ENCODE measurements around the gene TREM2.
"Not testable (repeated sequence)": the region's sequence is repeated elsewhere in the genome, so short reads cannot be mapped to it uniquely, and the experiment has no call there.

TREM2 gene

GRCh38 chr6:41162687-41163418, at the start of gene TREM2:
Gene TREM2 (minus strand): TSS chr6:41163116. CDS start chr6:41163082, 34 bp downstream.
- no peak for DNase-seq

GRCh38 chr6:41209547-41210320, 46.8 kb upstream of the TREM2 start:
- DNase-seq, result no peak

DNA sequence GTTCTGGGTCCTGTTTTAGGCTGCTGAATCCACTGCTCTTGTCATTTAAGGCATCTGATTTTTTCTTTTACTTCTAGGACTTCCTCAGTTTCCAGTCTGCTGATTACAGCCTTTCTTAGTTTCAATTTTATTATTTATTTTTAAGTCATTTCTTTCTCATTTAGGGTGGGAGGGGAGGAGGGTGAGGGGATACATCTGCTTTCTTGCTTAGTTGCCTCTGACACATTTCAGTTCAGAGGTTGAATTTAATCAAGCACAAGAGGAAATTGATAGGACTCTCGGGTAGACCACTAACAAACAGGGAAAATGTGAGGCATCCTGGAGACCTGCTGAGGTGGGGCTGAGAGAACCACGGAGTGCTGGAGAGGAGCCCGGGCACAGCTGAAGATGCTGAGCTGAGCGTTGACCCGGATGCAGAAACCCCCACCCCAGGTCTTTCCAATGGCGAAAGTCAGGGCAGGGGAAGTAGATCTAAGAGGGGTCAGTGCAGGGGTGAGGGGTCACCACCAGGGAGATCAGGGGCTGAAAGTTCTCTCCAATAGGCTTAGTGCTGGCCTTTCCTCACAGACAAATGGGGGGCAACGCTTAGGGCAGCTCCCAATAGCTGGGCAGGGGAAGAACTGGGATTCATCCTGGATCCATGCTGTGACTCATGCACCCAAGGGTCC, 45.7 kb upstream of the TREM2 start:
- no peak for DNase-seq

GRCh38 chr6:41204156-41204555, 41.2 kb upstream of the TREM2 start:
- DNase-seq, result no peak

DNA sequence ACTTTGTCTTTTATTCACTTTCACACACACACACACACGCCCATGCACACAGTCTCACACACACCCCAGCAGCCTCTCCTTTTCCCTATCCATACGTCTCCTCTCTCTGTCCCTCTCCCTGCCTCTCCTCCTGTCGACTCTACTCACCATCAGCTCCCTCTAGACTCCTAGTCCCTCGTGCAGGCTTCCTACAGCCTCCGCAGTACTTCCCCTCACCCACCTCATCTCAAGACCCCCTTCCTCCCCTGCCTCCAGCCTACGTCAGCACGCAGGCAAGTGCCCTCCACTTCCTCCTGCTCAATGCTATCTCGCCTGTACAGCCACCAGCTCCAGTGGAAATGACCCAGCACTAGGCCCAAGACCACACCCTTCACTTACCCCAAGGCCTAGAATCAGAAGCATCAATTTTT, 38.9 kb upstream of the TREM2 start:
- peak in 1 of 2 donors; percentile 16 for DNase-seq

DNA sequence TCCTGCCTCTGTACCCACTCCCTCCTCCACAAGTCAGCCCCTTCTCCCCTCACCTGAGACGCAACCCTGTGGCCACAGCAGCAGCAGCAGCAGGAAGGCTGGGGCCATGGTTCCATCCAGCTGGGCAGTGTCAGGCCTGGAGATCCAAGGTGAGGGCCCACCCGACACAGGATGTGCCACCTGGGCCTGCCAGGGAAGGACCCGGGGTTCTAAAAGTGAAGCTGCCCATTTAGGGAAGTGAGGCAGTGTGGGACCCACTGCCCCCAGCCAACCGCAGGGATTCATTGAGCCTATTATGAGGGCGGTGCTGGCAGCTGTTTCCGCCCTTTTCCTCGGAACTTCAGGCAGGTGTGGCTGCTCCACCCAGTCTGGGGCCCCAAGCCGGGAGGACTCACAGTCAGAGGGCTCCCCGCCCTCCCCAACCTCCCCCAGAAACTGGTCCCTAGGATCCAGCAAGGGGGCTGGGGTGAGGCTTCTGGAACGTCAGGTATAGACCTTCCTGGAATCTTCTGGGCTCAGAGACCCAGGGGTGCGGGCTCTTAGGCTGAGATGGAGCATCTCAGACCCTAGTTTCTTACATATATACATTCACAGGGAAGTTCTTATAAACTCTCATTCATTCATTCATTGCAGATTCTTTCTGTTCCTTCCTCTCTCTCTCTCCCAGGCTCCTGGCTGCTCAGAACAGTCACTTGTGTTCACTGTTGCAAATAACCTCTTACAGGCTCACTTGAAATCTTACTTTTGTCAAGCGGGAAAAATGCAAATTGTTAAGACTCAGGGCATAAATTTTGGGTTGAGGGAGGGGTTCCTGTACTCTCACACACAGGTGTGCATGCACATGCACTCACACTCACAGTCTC, 38.2 kb upstream of the TREM2 start, which contains the start of gene TREML2:
TSS of gene TREML2 (minus strand) at position 249 of the 863 bp plus-strand sequence. CDS start at position 108, 141 bp downstream.
- DNase-seq, result peak; percentile 27 to 39

GRCh38 chr6:41200296-41200900, 37.5 kb upstream of the TREM2 start:
- peak; percentile 43 to 59 for DNase-seq

DNA sequence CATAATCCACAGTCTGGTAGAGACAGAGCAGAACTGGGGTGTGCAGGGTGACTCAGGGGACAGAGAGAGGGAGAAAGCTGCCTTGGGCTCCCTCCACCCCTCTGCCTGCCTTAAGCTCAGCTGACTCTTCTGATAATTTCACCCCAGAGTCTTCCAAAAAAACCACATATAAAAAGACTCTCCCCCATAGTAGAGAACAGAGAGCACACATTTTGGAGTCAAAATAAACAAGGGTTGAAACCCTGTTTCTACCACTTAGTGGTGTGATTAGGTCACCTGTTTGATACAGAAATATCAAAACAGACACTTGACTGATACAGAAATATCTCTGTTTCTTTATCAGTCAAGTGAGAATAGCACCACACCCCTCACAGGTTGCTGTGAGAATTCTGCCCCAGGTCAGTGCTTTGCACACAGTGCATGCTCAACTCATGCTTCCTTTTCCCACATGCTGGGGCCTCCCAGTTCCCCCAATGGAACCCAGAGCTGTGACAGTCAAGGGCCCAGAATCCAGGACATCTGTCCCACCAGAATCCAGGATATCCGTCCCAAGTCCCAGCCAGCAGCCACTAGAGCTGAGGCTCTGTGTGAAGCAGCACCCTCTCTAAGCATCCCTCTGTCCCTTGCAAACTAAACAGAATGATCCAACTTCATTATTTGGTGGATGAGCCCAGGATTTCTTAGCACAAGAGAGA, 36.8 kb upstream of the TREM2 start:
- peak; percentile 28 to 34 for DNase-seq

DNA sequence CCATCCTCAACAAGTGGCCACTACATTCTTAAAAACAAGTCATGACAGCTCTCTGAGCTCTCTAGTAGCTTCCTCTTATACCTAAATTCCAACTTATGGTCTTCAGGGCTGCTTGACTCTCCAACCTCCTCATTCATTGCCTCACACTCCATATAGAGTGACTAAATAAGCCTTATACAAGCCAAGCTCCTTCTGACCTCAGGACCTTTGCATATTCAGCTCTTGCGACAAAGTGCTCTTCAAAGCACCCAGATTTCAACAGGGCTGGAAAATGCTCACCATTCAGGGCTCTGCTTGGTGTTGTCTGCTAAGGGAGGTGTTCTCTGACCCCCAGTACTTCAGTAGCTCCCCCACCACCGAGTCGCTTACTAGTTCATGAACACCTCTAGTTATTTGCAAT, 34.3 kb upstream of the TREM2 start:
- DNase-seq, result no peak

DNA sequence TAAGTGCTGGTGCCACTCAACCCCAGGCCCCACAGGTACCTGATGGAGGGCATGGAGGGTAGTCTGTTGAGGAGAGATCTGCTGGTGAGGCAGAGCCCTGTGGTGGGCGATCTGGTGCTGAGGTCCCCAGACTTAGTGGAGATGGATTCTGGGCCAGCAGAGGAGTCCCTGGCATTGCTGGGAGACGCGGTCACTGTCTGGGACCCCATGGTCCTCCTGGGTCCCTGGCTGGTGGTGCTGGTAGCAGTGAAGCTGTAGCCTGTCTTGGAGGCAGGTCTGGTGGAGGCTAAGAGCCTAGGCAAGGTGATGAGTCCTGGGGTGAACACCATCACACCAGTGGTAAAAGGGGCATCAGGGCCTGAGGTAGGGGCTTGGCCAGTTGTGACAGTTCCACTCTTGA, 31.5 kb upstream of the TREM2 start:
- no peak for DNase-seq

GRCh38 chr6:41193884-41194283, 31.0 kb upstream of the TREM2 start:
- no peak for DNase-seq

DNA sequence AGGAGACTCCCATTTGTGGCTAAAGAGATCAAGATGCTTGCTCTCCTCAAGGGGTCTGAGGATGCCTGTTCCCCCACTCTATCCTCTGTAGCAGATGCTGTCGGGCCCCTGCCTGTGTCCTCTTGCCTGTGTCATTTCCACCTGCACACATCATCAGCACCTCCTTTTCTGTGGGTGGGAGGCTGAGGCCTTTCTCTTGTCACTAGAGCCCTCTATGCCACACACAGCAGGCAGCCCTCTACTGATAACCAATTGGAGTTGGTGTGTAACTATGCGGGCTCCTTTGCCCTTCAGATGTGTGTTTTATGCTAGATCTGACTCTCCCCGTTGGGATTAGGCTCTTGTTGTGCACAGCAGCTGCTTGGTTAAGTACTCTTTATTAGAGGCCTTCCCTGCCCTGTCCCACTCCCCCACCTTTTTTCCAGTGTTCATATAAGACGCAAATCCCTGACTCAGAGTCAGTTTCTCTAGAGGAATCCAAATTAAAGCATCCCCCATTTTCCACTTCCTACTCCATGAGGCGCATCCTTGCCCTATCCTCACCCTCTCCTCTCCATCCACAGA, 30.3 kb upstream of the TREM2 start:
- no peak for DNase-seq

DNA sequence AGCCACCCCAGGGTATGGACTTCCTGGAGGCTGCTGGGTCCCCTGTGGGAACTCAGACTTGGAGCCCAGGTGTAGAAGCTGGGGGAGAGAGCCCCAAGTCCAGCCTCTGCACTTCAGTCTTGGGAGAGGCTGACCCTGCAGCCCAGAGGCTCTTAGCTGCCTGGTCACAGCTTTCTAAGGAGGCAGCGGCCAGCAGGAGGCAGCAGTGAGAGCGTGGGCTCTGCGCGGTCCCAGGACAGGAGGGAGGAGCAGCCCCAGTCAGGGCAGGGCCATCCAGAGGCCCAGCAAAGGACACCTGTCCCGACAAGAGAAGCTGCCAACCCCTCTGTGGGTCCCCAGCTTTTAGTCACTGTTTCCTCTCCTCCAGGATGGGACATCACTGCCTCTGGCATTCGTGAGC, 28.7 kb upstream of the TREM2 start:
- DNase-seq, result peak; percentile 40 to 65

GRCh38 chr6:41190791-41191190, 27.9 kb upstream of the TREM2 start:
- DNase-seq, result no peak

DNA sequence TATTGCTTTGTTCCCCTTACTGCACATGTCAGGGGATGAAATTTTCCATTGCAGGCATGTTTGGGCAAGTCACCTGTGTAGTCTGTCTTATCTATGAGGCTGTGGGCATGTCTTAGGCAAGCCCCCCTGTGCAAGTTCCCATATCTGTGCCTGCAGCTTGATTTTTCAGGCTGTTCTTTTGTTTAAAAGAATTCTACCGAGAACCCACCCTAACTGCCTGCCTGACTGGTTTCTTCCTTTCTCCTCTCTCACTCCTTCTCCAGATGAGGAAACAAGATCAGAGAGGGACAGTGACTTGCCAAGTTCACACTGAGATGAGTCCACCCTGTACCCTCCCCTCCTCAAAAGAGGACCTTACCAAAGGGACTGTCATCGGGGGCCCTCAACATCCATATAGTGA, 27.1 kb upstream of the TREM2 start:
- no peak for DNase-seq

DNA sequence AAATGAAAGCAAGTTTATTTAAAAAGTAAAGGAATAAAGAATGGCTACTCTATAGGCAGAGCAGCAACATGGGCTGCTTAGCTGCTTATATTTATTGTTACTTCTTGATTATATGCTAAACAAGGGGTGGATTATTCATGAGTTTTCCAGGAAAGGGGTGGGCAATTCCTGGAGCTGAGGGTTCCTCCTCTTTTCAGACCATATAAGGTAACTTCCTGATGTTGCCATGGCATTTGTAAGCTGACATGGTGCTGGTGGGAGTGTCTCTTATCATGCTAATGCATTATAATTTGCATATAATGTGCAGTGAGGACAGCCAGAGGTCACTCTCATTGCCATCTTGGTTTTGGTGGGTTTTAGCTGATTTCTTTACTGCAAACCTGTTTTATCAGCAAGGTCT, 26.1 kb upstream of the TREM2 start:
- not testable (repeated sequence) for DNase-seq

DNA sequence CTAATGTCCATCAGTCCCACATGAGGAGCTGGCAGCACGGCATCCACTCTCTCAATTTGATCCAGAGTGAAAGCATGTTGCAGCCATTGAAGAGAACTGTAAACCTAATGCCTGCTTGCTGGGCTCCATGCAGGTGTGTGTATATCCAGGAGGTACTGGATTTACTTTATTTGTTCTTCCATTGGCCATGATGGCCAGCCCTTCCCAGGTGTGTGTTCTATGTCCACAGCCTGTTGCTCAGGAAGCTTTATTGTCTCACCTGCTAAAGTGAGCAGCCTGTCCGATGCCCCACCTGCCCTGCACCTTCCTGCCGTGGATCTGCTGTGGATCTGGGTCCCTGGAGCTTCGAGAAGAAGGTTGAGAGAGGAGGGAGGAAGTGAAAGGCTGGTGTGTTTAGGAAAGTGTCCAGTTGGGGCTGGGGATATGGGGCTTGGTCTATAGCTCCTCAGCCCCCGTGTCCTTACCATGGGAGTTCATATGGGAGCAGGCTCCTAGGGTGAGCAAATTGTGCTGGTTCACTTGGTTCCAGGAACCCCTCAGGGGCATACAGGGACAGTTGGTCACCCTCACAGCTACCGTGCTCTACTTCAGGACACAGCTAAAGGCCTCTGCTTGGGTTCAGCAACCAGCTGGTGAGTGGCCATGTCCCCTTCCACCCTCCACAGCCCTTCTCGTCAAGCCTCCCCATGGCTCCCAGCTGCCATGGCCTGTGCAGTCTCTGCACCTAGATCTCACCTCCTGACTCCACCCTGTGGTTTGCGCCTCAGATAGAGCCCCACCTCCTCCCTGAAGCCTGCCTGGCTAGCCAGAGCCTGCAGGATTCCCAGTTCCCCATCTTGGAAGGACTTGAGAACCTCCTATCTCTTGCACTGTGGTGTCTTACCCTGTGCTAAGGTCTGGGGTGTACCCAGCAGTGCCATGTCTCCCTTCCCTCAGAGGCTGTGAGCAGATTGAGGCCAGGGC, 25.3 kb upstream of the TREM2 start:
- no peak for DNase-seq

DNA sequence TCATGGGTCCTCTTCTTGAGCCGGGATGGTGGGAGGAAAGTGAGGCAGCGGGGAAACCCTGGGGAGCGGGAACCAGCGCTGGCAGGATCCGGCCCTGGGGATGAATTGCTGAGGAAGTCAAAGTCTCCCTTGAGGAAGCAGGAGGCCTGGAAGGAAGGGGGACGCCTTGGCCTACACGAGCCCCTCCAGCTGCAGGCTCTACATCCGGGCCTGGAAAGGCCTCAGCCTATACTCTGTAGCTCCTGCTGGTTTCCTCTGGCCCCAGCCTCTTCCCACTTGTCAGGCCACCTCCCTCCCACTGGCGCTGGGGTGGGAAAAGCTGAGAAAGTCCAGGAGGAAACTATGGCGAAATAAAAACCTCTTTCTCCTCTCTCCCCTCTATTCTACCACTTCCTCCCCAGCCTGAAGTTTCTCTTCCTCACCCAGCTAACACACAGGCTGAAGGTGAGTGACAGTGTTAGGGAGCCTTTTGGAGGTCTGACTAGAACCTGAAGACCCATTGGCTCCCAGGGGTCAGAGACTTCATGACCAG, 23.2 kb upstream of the TREM2 start:
- DNase-seq, result no peak

DNA sequence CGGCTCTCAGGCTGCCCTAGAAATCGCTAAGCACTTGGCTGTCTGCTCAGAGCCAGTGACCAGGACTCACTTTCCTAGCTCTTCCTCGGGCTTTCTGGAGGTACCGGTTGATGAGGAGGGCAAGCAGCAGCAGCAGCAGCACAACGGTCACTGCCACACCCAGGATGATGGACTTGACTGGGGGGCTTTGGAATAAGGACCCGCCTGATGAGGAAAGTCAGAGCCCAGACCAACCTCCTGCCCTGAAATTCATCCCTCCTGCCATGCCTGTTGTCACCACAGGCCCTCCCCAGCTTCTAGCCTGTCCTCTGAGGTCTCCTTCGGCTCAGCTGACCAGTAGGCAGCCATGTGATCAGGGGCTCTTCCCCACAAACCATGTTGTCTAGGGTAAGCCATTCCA, 21.8 kb upstream of the TREM2 start:
- no peak for DNase-seq
